GM10248 (cell line): ENCODE results near the gene C2orf66.
A peak's percentile ranks its signal among the peaks of the same experiment; 100 is the strongest.

ENCODE experiments used
- CTCF ChIA-PET: fragments of 300-600 bp; sonication (Branson Sonifier 250); formaldehyde crosslinking; extraction: SDS; loops from one replicate; lab custom pipeline; 2021; ENCODE audit warnings: antibody characterized with exemption; lab: Yijun Ruan, JAX
- POLR2A ChIA-PET: fragments of 350-650 bp; sonication (Branson Sonifier 250); formaldehyde crosslinking; extraction: SDS; loops from one replicate; lab custom pipeline; 2020; ENCODE audit warnings: antibody characterized with exemption; lab: Yijun Ruan, JAX
- DNase-seq: peaks from one replicate; pipeline ENCODE4 v3.0.0; 2012; ENCODE audit errors: extremely low spot score
- CTCF ChIP-seq: IDR thresholded peaks from 2 replicates; pipeline ENCODE4 v1.5.1; 2012; ENCODE audit warnings: mild to moderate bottlenecking, low read depth; ENCODE audit errors: extremely low read depth, missing control alignments, control extremely low read depth

C2orf66 gene

GRCh38 chr2:196809260-196809659 lies at the start of gene C2orf66:
C2orf66 (minus strand) TSS chr2:196809355; CDS start chr2:196809336, 19 bp downstream.
- ChIA-PET CTCF (interaction anchor here (0.8 to 1.5 kb wide), 4 partner anchors 10 to 205 kb away, joined by 3 to 4 read pairs (median 4); no protein-coding TSS in a partner anchor), POLR2A (no interaction called here)
- no peak for TF ChIP-seq CTCF
- no peak for DNase-seq

GRCh38 chr2:196854629-196855028 lies 45.5 kb upstream of the C2orf66 start:
- no peak for TF ChIP-seq CTCF
- POLR2A ChIA-PET: no interaction called here
- DNase-seq: no peak
- CTCF ChIA-PET: interaction anchor here (1.0 to 1.1 kb wide), 2 partner anchors 13 to 104 kb away, joined by 3 read pairs; no protein-coding TSS in a partner anchor

DNA sequence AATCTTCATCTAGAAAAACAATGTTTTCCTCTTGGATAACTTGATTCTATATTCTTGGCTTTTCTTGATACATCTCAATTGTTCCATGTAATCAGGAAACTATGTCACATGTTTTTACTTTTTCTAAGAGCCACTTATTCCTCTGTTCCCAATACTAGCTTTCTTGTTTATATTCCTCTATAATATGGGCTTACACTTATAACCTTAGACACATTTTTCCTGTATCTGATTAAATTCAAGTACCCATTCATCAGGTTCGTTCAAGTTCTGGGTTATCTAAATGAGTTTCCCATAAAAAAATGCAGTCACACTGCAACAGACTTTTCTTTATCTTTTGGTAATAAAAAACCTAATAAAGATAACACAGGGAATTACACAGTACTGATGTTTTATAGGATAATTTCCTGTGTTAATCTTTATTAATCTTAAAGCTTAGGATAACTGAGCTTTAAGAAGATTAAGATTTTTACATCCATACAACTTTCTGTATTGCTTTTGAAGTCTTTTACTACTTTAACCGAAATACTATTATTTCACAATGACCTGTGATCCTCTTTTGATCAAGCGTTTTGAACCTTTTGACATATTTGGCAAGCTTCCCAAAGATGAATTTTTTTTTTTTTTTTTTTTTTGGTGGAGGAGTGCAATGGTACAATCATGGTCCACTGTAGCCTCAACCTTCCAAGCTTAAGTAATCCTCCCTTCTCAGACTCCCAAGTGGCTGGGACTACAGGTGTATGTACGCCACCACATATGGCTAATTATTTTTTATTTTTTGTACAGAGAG lies 44.3 kb upstream of the C2orf66 start:
- TF ChIP-seq CTCF: no peak
- ChIA-PET POLR2A (no interaction called here), CTCF (interaction anchor here (0.7 to 1.2 kb wide), 3 partner anchors 9 to 204 kb away, joined by 3 read pairs; no protein-coding TSS in a partner anchor)
- DNase-seq: no peak

DNA sequence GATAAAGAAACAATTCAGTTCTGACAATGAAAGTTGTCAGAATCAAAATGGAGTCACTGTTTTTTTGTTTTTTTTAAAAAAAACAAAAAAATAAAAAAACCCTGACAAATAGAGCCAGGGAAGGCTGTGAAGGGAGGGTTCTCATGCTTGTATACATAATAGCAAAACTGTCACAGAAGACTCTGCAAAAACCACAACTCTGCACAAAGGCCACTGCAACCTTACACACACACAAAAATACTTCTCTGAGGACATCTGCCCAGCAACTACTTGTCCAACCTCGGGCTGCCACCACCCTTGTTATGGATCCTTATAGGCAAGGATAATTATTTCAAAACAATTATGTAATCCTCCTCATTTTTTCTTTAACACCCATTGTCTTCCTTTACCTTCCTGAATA lies 41.9 kb upstream of the C2orf66 start:
- no peak for TF ChIP-seq CTCF
- ChIA-PET POLR2A (no interaction called here), CTCF (interaction anchor here (1.2 to 1.4 kb wide), 2 partner anchors 27 to 47 kb away, joined by 3 read pairs; no protein-coding TSS in a partner anchor)
- no peak for DNase-seq

DNA sequence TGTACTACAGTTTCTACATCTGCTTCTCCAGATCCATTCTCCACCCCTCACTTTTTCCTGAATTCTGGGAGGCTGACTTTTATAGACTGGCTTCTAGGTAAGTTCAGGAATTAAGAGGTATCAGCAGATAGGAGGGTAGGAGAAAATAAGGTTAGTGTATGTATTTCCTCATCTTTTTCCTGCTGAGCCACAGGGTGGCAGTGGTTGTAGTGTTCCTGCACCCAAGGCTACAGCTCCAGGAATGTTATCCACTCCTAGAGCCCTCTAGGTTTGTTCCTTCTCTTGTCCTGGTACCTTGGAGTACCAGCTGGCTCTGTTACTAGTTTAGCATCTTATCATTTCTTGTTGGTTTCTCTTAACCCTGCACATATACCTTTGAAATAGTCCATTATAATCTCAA lies 40.7 kb upstream of the C2orf66 start:
- DNase-seq: no peak
- ChIA-PET CTCF (interaction anchor here (1.2 to 1.4 kb wide), 2 partner anchors 26 to 46 kb away, joined by 3 read pairs; no protein-coding TSS in a partner anchor), POLR2A (no interaction called here)
- TF ChIP-seq CTCF: peak; percentile 36

DNA sequence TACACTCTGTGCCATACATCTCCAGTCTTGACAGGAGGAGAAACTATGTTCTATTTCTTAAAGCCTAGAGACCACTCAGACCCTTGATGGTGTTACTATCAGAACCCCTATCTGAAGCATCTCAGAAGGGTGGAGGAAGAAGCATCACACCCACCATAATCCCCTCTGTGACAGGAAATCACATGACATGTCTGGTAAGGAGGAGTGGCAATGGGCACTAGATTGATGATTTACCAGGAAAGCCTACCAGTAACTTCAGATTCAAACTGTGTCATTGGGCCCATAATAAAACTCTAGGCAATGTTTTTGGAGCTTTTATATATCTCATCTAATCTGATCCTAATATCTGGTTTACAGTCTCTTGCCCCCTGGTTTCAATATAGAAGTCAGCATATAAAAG lies 37.1 kb upstream of the C2orf66 start:
- ChIA-PET CTCF (interaction anchor here (0.6 to 0.8 kb wide), 2 partner anchors 12 to 95 kb away, joined by 3 read pairs; no protein-coding TSS in a partner anchor), POLR2A (no interaction called here)

More for the DNA sequence above, 37.1 kb upstream of the C2orf66 start:
- TF ChIP-seq CTCF: no peak
- no peak for DNase-seq
